Measurements from ENCODE around the gene SERPINB2.
"Not testable (repeated sequence)": the region's sequence is repeated elsewhere in the genome, so short reads cannot be mapped to it uniquely, and the experiment has no call there.

The SERPINB2 gene

DNA sequence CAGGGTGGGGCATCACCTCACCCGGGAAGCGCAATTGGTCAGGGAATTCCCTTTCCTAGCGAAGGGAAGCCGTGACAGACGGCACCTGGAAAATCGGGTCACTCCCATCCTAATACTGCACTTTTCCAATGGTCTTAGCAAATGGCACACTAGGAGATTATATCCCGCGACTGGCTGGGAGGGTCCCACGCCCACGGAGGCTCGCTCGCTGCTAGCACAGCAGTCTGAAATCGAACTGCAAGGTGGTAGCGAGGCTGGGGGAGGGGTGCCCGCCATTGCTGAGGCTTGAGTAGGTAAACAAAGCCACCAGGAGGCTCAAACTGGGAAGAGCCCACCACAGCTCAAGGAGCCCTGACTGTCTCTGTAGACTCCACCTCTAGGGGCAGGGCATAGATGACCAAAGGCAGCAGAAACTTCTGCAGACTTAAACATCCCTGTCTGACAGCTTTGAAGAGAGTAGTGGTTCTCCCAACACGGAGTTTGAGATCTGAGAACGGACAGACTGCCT is 53.1 kb downstream of the SERPINB2 start:
- not testable (repeated sequence) for DNase-seq

- DNase-seq: no peak
These were observed 59.7 kb downstream of the SERPINB2 start for GRCh38 chr18:63947051-63947790.

- DNase-seq: peak; percentile 45
These were observed 61.7 kb downstream of the SERPINB2 start, which contains the start of gene HMSD for GRCh38 chr18:63949068-63949737. TSS of gene HMSD (plus strand) at chr18:63949301. CDS start at chr18:63953456, 4,155 bp downstream.

- DNase-seq: no peak
These were observed 63.8 kb downstream of the SERPINB2 start for GRCh38 chr18:63951302-63951705.

All from CD4-positive, alpha-beta T cell treated with Interleukin-15 for 1 hour (primary cell).